K562 (cell line): Measurements from ENCODE around the gene ADAP1. TPM values are rescaled to one million over a fixed set of nuclear protein-coding genes. Genes with fewer than 3 reads are reported as not detected.

Experiments used
- ATAC-seq: fragments of 200-7000 bp; cut with Tn5 transposase; 3 replicates; pipeline ENCODE4 v1.9.1; 2020; ENCODE audit warnings: moderate library complexity
- BruUV-seq: library from RNA; stranded (reverse); fragments of 400-500 nt; replicated peaks from 2 replicates; lab custom pipeline; 2021; lab: Mats Ljungman, UMichigan
- CTCF ChIA-PET: fragments of 300-600 bp; formaldehyde crosslinking; extraction: SDS; loops from one replicate; lab custom pipeline; 2021; ENCODE audit warnings: low intra/inter-chr PET ratio; lab: Yijun Ruan, JAX
- POLR2A ChIA-PET: fragments of 300-600, 350-650 bp; sonication (Branson Sonifier 250); formaldehyde crosslinking; extraction: SDS; loops from one replicate; lab custom pipeline; 2021; ENCODE audit warnings: antibody characterized with exemption, inconsistent platforms; lab: Yijun Ruan, JAX
- DNase-seq, 4 experiments: peaks; one replicate each; pipeline versions ENCODE4 v3.0.0 to v3.0.0-alpha.2; 2011 to 2018; ENCODE audit warnings: low spot score in 3 of 4, mixed read lengths in 3 of 4; ENCODE audit errors: extremely low read depth in 1 of 4
- FAIRE-seq: peaks from 2 replicates; lab custom pipeline; 2011; peaks lifted over from hg19 to GRCh38; lab: Jason Lieb, UNC
- H2AFZ ChIP-seq: 2 replicates; pipeline ENCODE4 v1.6.0; 2011; ENCODE audit warnings: low read depth, low read length, control low read depth, inconsistent platforms
- H3K27ac ChIP-seq: fragments of 200-600 bp; 3 replicates; pipeline ENCODE4 v1.8.0; 2011; ENCODE audit warnings: low read depth, mild to moderate bottlenecking, control low read depth, inconsistent platforms, low read length, moderate library complexity, mixed read lengths; ENCODE audit errors: extremely low read depth
- H3K27me3 ChIP-seq, 2 experiments: fragments of 300-600 bp in 1 of 2; 2 replicates in 1 of 2; 3 replicates in 1 of 2; pipeline versions ENCODE4 v1.6.0 to v1.8.0; 2011; ENCODE audit warnings: inconsistent platforms in 2 of 2, low read length in 2 of 2, mild to moderate bottlenecking in 1 of 2, mixed read lengths in 1 of 2, moderate library complexity in 1 of 2; ENCODE audit not compliant: control insufficient read depth in 2 of 2, insufficient read depth in 2 of 2
- H3K36me3 ChIP-seq: fragments of 300-600 bp; 3 replicates; pipeline ENCODE4 v1.8.0; 2011; ENCODE audit warnings: mild to moderate bottlenecking, low read length, inconsistent platforms; ENCODE audit not compliant: control insufficient read depth, insufficient read depth
- H3K4me1 ChIP-seq, 2 experiments: fragments of 200-600 bp in 1 of 2; replicated peaks in 1 of 2; 2 replicates in 1 of 2; 3 replicates in 1 of 2; pipeline versions ENCODE4 v1.5.1 to v1.8.0; 2011; ENCODE audit warnings: inconsistent platforms in 2 of 2, low read length in 2 of 2, mild to moderate bottlenecking in 1 of 2, mixed read lengths in 1 of 2, moderate library complexity in 1 of 2; ENCODE audit not compliant: control insufficient read depth in 2 of 2, insufficient read depth in 2 of 2
- H3K4me2 ChIP-seq: 2 replicates; pipeline ENCODE4 v1.6.1; 2011; ENCODE audit warnings: low read length, control low read depth, inconsistent platforms, mixed read lengths; ENCODE audit not compliant: insufficient read depth
- H3K4me3 ChIP-seq: fragments of 200-600 bp; sonication (generic), shearing (Covaris generic); 2 replicates; pipeline ENCODE4 v1.5.1; 2016; ENCODE audit warnings: control low read depth, inconsistent platforms
- H3K79me2 ChIP-seq: fragments of 200-600 bp; 3 replicates; pipeline ENCODE4 v1.8.0; 2011; ENCODE audit warnings: low read length, inconsistent platforms; ENCODE audit not compliant: control insufficient read depth, insufficient read depth
- H3K9ac ChIP-seq, 2 experiments: 2 replicates each; pipeline versions ENCODE4 v1.6.0 to v1.6.1; 2011; ENCODE audit warnings: low read depth in 2 of 2, low read length in 2 of 2, control low read depth in 1 of 2, inconsistent platforms in 1 of 2, mild to moderate bottlenecking in 1 of 2, mixed read lengths in 1 of 2; ENCODE audit not compliant: insufficient read depth in 1 of 2
- H3K9me1 ChIP-seq: one replicate; pipeline ENCODE4 v1.6.0; 2011; ENCODE audit warnings: inconsistent platforms, mild to moderate bottlenecking, low read length, moderate library complexity; ENCODE audit not compliant: control insufficient read depth, insufficient read depth
- H3K9me3 ChIP-seq: replicated peaks from 2 replicates; pipeline ENCODE4 v1.5.1; 2011; ENCODE audit warnings: low read depth, low read length, inconsistent platforms; ENCODE audit not compliant: control insufficient read depth, insufficient read depth
- H4K20me1 ChIP-seq: replicated peaks from 2 replicates; pipeline ENCODE4 v1.6.1; 2011; ENCODE audit warnings: low read length, inconsistent platforms, mixed read lengths; ENCODE audit not compliant: control insufficient read depth, insufficient read depth
- CREM ChIP-seq: IDR thresholded peaks from 2 replicates; pipeline ENCODE4 v1.6.1; 2014; ENCODE audit warnings: antibody characterized with exemption, low read depth
- MTA3 ChIP-seq: fragments of 450-650 bp; formaldehyde crosslinking; IDR thresholded peaks from 2 replicates; pipeline ENCODE4 v1.6.1; 2017; ENCODE audit warnings: mild to moderate bottlenecking, borderline replicate concordance
- SMAD4 ChIP-seq: fragments of 250-450 bp; sonication (Bioruptor Pico); conservative IDR thresholded peaks from 2 replicates; pipeline ENCODE4 v1.8.0; 2021; ENCODE audit warnings: inconsistent platforms, mild to moderate bottlenecking, moderate library complexity
- ZNF146 ChIP-seq: IDR thresholded peaks from one replicate; pipeline ENCODE4 v1.6.1; 2018; ENCODE audit warnings: missing compliant biosample characterization; ENCODE audit not compliant: unreplicated experiment
- ZNF764 ChIP-seq: fragments of 250-450 bp; sonication (Bioruptor Pico); IDR thresholded peaks from 2 replicates; pipeline ENCODE4 v1.4.0; 2020; ENCODE audit warnings: low read depth, mild to moderate bottlenecking, moderate library complexity
- WGBS: fragments of 100-300 bp; shearing (Covaris generic); methylation state at CpG from one replicate; pipeline ENCODE4 v1.1.6; 2016; ENCODE audit warnings: low coverage, mixed read lengths; ENCODE audit not compliant: insufficient coverage; ENCODE audit errors: missing lambda C conversion rate; 5-methylcytosine and 5-hydroxymethylcytosine counted together
- in situ Hi-C: fragments of 300-500 bp; cut with MboI; formaldehyde crosslinking; loops from 4 replicates; pipeline ENCODE4 v1.15.0; 2018; ENCODE audit warnings: inconsistent platforms, mixed read lengths
- intact Hi-C: fragments of 100-400 bp; cut with micrococcal nuclease; formaldehyde crosslinking; loops from 2 replicates; pipeline ENCODE4 v1.14.2; 2022
- polyA plus RNA-seq, 8 experiments: library from polyadenylated mRNA; depleted of rRNA in 4 of 8; stranded (reverse) in 5 of 8; unstranded in 3 of 8; fragments of >200 nt; fragmentation: Nextera tagmentation in 2 of 8; fragmentation: Illumina TruSeq in 1 of 8; extraction: Ambion mirVana in 2 of 8; extraction: Trizol in 1 of 8; gene quantifications; 2 replicates each; pipeline versions ENCODE4 v1.2.1 to v1.2.3, GENCODE V29; 2011 to 2014; ENCODE audit warnings: inconsistent platforms in 1 of 8, missing spikeins in 1 of 8
- total RNA-seq, 7 experiments: library from RNA; depleted of rRNA in 6 of 7; stranded (reverse); fragments of >200 nt in 6 of 7; fragmentation: Illumina TruSeq in 2 of 7; extraction: Trizol in 2 of 7; gene quantifications; 2 replicates each; pipeline versions ENCODE4 v1.2.1 to v1.2.3, GENCODE V29; 2011 to 2021; ENCODE audit warnings: low replicate concordance in 1 of 7

ADAP1 gene
- total and polyA plus RNA-seq, 9 of the 15 experiments (the other 6 are each of a cell fraction or from before 2014, with no cell fraction given), result 0.27 to 1.4 (median 0.52) TPM; not detected in 3

- Histone ChIP-seq H4K20me1 (peaks cover 52% of the 10 kb centered on the region), H3K4me3 (no peak overlapping the region), H3K4me1 (peaks cover 9 to 57% of the 10 kb centered on the region in 2 experiments; a peak in 4 of 5 replicates), H2AFZ (no peak overlapping the region), H3K9ac (no peak overlapping the region), H3K4me2 (no peak overlapping the region), H3K27me3 (no peaks in the 10 kb centered on the region; a peak in 1 of 5 replicates), H3K9me1 (peaks cover 3% of the 10 kb centered on the region), H3K27ac (no peak overlapping the region; the same call in 2 of the 3 replicates), H3K9me3 (no peaks in the 10 kb centered on the region), H3K79me2 (peaks cover 98% of the 10 kb centered on the region), H3K36me3 (peaks cover 62% of the 10 kb centered on the region; the same call in 2 of the 3 replicates)
- TF ChIP-seq ZNF146, result peak; percentile 82
- no peak for TF ChIP-seq MTA3
- TF ChIP-seq SMAD4 (CRISPR knock-in tag), result no peak
- TF ChIP-seq CREM, result no peak
- no peak for TF ChIP-seq ZNF764 (CRISPR knock-in tag)
- DNase-seq, result no peak
- in situ Hi-C loops, result no loop called here
- FAIRE-seq, result no peak
- ATAC-seq, result no peak
- WGBS, result 92% methylated on average over 20 of the region's 20 CpGs
- intact Hi-C loops, result no loop called here
- ChIA-PET POLR2A (no interaction called here), CTCF (no interaction called here)
- BruUV-seq, result no TSS peak
These were observed 72.8 kb downstream of the ADAP1 start for GRCh38 chr7:881441-882234.
